AG10803 (cell line): ENCODE results near the gene ANO10.

Experiments used
- DNase-seq: peaks from one replicate; pipeline ENCODE4 v3.0.0; 2010; ENCODE audit warnings: low read depth
- H3K4me3 ChIP-seq: 2 replicates; pipeline ENCODE4 v1.5.1; 2011; ENCODE audit warnings: mild to moderate bottlenecking, low read length, control low read depth
- TF ChIP-seq, protein P1 (sequence below): conservative IDR thresholded peaks from 2 replicates; pipeline ENCODE4 v1.5.1; 2011; ENCODE audit warnings: mild to moderate bottlenecking, low read length, control low read depth, inconsistent platforms

Gene ANO10

DNA sequence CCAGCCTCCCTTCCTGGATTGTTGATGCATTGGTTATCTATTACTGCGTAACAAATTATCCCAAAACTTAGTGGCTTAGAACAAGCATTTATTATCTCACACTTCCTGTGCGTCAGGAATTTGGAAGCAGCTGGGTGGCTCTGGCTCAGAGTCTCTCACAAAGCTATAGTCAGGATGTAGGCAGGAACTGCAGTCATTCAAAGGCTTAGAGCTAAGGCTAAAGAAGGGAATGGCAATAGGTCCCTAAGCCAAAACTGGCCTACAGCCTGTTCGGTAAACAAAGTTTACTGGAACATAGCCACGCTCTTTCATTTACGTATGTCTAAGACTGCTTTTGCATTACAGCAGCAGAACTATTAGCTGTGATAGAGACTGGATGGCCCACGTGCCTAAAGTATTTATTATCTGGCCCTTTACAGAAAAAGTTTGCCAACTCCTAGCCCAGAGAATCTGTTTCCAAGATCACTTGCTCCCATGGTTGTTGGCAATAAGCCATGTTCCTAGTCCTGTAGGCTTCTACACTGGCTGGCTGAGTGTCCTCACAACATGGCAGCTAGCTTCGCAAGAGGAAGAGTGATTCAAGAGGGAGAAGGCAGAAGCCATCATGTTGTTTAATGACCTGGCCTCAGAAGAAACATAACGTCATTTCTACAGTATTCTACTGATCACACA lies 203.1 kb downstream of the ANO10 start:
- TF ChIP-seq, protein P1, sequence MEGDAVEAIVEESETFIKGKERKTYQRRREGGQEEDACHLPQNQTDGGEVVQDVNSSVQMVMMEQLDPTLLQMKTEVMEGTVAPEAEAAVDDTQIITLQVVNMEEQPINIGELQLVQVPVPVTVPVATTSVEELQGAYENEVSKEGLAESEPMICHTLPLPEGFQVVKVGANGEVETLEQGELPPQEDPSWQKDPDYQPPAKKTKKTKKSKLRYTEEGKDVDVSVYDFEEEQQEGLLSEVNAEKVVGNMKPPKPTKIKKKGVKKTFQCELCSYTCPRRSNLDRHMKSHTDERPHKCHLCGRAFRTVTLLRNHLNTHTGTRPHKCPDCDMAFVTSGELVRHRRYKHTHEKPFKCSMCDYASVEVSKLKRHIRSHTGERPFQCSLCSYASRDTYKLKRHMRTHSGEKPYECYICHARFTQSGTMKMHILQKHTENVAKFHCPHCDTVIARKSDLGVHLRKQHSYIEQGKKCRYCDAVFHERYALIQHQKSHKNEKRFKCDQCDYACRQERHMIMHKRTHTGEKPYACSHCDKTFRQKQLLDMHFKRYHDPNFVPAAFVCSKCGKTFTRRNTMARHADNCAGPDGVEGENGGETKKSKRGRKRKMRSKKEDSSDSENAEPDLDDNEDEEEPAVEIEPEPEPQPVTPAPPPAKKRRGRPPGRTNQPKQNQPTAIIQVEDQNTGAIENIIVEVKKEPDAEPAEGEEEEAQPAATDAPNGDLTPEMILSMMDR: no peak
- DNase-seq: no peak
- H3K4me3 ChIP-seq: no peak overlapping the region

DNA sequence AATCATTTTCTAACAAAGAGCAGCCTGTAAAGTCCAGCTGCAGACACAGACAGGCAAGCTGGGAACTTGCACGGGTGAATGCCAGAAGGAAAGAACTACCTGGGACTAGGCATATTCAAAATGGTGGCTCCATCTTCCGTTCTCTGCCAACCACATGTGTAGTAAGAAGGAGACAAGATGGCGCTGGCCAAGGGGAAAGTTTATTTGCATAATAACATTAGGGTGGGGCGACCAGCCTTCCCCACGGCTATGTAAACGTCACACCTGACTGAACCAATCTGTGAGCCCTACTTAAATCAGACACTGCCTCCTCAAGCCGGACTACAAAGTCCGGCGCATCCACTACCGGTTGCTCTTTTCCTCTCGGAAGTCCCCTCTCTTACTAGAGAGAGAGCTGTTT lies 204.7 kb downstream of the ANO10 start:
- TF ChIP-seq, protein P1: no peak
- DNase-seq: no peak
- H3K4me3 ChIP-seq: no peak overlapping the region

DNA sequence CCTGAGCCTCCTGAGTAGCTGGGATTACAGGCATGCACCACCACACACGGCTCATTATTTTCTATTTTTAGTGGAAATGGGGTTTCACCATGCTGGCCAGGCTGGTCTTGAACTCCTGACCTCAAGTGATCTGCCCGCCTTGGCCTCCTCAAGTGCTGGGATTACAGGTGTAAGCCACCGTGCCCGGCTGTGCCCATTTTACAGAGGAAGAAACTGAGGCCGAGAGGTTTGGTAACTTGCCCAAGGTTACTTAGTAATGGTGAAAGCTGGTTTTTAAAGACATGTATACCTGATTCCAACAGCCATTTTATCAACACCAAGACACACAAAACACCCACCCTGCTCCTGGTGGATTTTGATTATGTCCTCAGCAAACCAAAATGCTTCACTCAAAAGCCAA lies 206.7 kb downstream of the ANO10 start:
- TF ChIP-seq, protein P1: no peak
- no peak for DNase-seq

DNA sequence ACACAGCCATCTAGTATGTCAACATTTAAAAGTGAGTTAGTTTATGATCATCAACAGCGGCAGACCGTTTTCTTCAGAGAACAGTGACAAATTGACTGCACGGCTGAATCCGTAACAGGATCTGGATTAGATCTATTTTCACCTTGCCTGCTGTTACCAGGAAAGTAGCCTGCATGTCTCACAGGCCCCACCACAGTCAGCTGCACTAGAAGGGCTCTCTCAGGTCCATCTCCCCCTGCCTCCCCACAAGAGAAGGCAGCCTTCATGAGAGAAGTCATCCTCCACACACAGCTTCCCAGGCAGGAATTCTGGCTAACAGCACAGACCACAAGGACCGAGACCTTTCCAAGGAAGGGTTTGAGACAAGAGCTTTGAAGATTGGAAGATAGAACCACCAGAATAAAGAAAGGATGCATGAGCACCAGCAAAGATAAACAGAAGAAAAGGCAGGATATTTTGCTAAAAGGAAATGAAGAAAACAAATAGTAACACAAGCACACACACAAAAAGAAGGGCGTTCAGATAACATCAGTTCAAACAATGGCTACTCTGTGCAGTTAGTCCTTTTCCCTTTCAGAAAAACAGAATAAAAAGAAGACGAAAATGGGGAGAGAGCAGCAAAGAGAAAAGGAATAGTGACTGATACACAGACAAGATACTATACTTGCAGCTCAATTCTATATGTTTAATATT lies 208.0 kb downstream of the ANO10 start:
- TF ChIP-seq, protein P1: no peak
- H3K4me3 ChIP-seq: no peak overlapping the region
- DNase-seq: no peak

More for the DNA sequence above, 206.7 kb downstream of the ANO10 start:
- H3K4me3 ChIP-seq: no peak overlapping the region

DNA sequence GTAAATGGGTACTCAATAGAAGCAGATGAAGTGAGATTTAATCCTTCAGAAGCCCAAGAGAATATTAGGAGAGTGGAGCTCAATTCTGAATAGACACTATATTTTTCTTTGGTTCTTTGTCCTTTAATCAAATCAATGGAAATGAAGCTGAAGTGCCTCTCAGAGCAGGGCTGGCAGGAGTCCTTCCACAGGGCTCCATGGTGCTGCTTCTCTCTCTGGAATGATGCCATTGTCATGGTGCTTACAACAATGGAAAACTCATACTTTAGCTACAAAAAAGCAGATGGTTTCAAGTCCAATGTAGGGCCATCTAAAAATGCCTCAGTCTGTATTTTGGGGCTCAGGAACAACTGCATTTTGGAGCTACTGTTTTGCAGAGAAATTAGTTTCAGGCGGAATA lies 210.4 kb downstream of the ANO10 start:
- H3K4me3 ChIP-seq: no peak overlapping the region
- no peak for DNase-seq
- TF ChIP-seq, protein P1: no peak

DNA sequence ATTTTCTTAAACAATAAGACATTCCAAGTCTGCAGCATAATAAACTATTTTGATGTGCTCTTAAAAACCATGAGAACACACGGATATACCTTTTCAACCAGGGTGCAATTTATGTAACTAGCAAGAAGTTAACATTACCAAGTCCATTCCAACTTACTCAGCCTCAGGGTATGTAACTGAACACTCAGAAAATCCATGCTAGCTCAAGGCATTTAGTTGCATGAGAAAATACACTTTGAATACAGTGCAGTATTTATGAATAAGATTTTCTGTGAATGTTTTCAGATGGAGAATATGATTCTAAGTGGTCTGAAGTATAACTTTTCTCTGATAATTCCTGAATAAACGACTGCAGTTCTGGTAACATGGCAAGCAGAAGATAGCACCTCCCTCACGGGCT lies 211.2 kb downstream of the ANO10 start:
- TF ChIP-seq, protein P1: no peak
- no peak for DNase-seq
- no peak overlapping the region for H3K4me3 ChIP-seq

DNA sequence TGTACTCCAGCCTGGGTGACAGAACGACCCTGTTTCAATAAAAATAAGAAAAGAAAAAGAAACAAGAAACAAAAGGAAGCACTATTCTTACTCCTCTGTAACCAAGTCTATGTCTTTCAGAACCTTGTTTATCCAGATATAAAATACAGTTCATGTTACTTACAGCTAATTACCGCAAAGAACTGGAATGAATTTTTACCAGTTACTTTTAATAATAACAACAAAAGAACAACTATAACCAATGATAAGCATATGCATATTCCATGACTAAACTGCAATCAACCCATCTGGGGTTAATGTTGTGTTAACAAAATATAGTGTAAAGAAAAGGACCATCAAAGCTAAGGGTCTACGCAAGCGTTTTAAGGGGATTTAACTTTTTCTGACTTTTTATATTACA lies 212.3 kb downstream of the ANO10 start:
- no peak for DNase-seq
- TF ChIP-seq, protein P1: no peak
- H3K4me3 ChIP-seq: no peak overlapping the region
